ENCODE results near the gene SSTR3.
"Not testable (repeated sequence)": the region's sequence is repeated elsewhere in the genome, so short reads cannot be mapped to it uniquely, and the experiment has no call there.

The SSTR3 gene

DNA sequence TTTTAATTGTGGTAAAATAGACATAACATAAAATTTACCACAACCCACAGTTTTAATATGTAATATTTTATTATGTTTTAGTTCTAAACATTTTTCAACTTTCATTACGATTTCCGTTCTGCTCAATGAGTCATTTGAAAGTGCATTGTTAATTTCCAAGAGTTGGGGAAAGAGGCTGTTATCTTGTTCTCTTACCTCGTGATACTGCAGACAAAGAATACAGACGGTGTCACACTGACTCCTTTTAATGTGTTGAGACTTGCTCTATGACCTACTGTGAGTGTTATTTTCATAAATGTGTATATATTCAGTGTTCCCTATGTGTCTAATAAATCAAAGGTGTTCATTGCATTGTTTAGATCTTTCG, 42.6 kb upstream of the SSTR3 start:
- ATAC-seq, result no peak

DNA sequence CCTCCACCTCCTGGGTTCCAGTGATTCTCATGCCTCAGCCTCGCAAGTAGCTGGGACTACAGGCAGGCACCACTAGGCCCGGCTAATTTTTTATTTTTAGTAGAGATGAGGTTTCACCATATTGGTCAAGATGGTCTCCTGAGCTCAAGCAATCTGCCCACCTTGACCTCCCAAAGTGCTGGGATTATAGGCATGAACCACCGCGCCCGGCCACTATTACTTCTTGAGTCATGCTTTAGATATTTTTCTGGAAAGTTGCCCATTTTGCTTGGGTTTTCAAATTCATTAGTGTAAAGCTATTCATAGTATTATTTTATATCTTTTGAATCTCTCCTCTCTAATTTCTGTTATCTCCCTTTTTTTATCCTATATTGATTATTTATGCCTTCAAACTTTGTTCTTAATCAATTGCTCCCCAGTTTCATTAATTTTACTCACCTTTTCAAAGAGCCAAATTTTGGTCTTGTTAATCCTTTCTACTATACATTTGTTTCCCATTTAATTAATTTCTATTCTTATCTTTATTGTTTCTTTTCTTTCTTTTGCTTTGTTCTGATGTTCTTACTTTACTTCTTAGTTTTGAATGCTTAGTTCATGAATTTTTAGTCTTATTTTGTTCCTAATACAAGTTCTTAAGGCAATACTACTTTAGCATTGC, 42.1 kb upstream of the SSTR3 start:
- TF ChIP-seq ESRRG (CRISPR knock-in tag; IDR thresholded peaks at IDR 0.05), result no peak
- TF ChIP-seq ARNTL (CRISPR knock-in tag; IDR thresholded peaks at IDR 0.05; ENCODE audit: borderline replicate concordance, low read depth), result no peak
- TF ChIP-seq ISL1 (CRISPR knock-in tag; IDR thresholded peaks at IDR 0.05), result peak; percentile 6; the same call in 1 of the 2 replicates
- TF ChIP-seq ZFP30 (CRISPR knock-in tag; IDR thresholded peaks at IDR 0.05), result no peak
- ATAC-seq, result peak; percentile 75

More for the DNA sequence above, 42.6 kb upstream of the SSTR3 start:
- TF ChIP-seq ESRRG (CRISPR knock-in tag; IDR thresholded peaks at IDR 0.05) (no peak), ZFP30 (CRISPR knock-in tag; IDR thresholded peaks at IDR 0.05) (no peak), PPARA (CRISPR knock-in tag; IDR thresholded peaks at IDR 0.05; ENCODE audit: borderline replicate concordance) (no peak), BACH2 (CRISPR knock-in tag; IDR thresholded peaks at IDR 0.05; ENCODE audit: borderline replicate concordance) (no peak), ISL1 (CRISPR knock-in tag; IDR thresholded peaks at IDR 0.05) (0 out of 2 replicates have a peak, but pooled peaks have one; percentile 4)
- TF ChIP-seq, protein P1, sequence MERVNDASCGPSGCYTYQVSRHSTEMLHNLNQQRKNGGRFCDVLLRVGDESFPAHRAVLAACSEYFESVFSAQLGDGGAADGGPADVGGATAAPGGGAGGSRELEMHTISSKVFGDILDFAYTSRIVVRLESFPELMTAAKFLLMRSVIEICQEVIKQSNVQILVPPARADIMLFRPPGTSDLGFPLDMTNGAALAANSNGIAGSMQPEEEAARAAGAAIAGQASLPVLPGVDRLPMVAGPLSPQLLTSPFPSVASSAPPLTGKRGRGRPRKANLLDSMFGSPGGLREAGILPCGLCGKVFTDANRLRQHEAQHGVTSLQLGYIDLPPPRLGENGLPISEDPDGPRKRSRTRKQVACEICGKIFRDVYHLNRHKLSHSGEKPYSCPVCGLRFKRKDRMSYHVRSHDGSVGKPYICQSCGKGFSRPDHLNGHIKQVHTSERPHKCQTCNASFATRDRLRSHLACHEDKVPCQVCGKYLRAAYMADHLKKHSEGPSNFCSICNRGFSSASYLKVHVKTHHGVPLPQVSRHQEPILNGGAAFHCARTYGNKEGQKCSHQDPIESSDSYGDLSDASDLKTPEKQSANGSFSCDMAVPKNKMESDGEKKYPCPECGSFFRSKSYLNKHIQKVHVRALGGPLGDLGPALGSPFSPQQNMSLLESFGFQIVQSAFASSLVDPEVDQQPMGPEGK (CRISPR knock-in tag; IDR thresholded peaks at IDR 0.05; ENCODE audit: borderline replicate concordance), result no peak

DNA sequence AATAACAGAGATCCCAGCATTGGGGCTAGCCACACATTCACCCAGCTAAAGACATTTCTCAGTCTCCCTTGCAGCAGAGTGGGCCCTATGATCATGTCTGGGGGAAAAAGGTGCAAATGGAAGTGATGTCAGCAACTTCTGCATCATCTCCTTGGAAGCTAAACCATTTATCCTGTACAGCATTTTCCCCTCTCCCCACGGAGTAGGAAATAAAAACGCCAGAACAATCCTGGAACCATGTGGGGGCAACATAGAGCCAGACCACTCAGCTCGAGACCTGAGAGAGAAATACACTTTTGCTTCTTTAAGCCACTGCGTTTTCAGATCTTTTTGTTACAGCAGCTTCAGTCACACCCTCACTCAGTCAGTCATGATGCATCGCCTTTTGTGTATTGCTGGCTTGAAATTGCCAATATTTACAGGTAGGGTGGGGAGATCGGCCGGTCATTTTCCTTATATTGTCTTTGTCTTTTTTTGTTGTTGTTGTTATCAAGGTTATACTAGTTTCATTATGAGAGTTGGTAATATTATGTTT, 40.9 kb upstream of the SSTR3 start:
- TF ChIP-seq, protein P2, sequence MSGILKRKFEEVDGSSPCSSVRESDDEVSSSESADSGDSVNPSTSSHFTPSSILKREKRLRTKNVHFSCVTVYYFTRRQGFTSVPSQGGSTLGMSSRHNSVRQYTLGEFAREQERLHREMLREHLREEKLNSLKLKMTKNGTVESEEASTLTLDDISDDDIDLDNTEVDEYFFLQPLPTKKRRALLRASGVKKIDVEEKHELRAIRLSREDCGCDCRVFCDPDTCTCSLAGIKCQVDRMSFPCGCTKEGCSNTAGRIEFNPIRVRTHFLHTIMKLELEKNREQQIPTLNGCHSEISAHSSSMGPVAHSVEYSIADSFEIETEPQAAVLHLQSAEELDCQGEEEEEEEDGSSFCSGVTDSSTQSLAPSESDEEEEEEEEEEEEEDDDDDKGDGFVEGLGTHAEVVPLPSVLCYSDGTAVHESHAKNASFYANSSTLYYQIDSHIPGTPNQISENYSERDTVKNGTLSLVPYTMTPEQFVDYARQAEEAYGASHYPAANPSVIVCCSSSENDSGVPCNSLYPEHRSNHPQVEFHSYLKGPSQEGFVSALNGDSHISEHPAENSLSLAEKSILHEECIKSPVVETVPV (CRISPR knock-in tag; IDR thresholded peaks at IDR 0.05), result no peak
- TF ChIP-seq ARNTL (CRISPR knock-in tag; IDR thresholded peaks at IDR 0.05; ENCODE audit: borderline replicate concordance, low read depth) (no peak), PPARA (CRISPR knock-in tag; IDR thresholded peaks at IDR 0.05; ENCODE audit: borderline replicate concordance) (no peak), ESRRG (CRISPR knock-in tag; IDR thresholded peaks at IDR 0.05) (no peak)
- TF ChIP-seq, protein P3, sequence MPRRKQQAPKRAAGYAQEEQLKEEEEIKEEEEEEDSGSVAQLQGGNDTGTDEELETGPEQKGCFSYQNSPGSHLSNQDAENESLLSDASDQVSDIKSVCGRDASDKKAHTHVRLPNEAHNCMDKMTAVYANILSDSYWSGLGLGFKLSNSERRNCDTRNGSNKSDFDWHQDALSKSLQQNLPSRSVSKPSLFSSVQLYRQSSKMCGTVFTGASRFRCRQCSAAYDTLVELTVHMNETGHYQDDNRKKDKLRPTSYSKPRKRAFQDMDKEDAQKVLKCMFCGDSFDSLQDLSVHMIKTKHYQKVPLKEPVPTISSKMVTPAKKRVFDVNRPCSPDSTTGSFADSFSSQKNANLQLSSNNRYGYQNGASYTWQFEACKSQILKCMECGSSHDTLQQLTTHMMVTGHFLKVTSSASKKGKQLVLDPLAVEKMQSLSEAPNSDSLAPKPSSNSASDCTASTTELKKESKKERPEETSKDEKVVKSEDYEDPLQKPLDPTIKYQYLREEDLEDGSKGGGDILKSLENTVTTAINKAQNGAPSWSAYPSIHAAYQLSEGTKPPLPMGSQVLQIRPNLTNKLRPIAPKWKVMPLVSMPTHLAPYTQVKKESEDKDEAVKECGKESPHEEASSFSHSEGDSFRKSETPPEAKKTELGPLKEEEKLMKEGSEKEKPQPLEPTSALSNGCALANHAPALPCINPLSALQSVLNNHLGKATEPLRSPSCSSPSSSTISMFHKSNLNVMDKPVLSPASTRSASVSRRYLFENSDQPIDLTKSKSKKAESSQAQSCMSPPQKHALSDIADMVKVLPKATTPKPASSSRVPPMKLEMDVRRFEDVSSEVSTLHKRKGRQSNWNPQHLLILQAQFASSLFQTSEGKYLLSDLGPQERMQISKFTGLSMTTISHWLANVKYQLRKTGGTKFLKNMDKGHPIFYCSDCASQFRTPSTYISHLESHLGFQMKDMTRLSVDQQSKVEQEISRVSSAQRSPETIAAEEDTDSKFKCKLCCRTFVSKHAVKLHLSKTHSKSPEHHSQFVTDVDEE (CRISPR knock-in tag; IDR thresholded peaks at IDR 0.05), result no peak
- peak; percentile 66 for ATAC-seq

DNA sequence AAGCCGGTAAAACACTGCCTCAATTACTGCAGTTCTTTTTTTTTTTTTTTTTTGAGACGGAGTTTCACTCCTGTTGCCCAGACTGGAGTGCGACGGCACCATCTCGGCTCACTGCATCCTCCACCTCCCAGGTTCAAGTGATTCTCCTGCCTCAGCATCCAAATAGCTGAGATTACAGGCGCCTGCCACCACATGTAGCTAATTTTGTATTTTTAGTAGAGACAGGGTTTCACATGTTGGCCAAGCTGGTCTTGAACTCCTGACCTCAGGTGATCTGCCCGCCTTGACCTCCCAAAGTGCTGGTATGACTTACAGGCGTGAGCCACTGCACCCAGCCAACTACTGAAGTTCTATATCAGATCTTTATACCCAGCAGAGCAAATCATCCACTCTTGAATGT, 39.6 kb upstream of the SSTR3 start:
- ATAC-seq, result not testable (repeated sequence)

DNA sequence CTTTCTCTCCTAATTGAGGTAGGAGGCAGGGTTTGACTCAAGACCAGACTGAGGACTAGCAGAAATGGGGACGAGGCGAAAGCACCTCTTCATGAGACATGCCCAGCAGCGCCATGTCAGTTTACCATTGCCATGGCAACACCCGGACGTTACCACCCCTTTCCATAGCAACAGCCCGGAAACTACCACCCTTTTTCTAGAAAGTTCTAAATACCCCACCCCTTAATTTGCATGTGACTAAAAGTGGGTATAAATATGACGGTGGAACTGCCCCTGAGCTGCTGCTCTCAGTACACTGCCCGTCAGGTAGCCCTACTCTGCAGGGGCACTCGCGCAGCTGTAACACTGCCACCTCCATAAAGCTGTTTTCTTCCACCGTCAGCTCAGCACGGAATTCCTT, 37.7 kb upstream of the SSTR3 start:
- ATAC-seq, result no peak
- no peak for TF ChIP-seq ZFP30 (CRISPR knock-in tag; IDR thresholded peaks at IDR 0.05)
- TF ChIP-seq RARB (CRISPR knock-in tag; IDR thresholded peaks at IDR 0.05), result no peak
- no peak for TF ChIP-seq PPARA (CRISPR knock-in tag; IDR thresholded peaks at IDR 0.05; ENCODE audit: borderline replicate concordance)
- no peak for TF ChIP-seq ZNF70 (CRISPR knock-in tag; IDR thresholded peaks at IDR 0.05)
- no peak for TF ChIP-seq SNAI2 (CRISPR knock-in tag; IDR thresholded peaks at IDR 0.05)
- TF ChIP-seq, protein P2 (CRISPR knock-in tag; IDR thresholded peaks at IDR 0.05), result no peak

DNA sequence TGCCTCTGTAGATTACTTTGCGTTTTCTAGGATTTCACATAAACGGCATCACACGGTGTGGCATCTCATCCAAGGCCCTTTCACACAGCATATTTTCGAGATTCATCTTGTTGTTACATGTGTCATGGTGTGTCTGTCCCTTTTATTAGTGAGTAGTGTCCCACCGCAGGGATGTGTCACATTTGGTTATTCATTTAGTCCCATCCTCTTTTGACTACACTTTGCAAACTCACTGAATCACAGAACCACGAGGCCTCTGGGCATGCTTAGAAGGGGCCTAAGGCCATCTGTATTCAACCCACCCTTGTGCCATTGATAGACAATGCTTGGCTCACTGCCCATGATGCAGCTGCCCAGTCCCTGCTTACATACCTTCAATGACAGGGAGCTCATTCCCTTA, 36.0 kb upstream of the SSTR3 start:
- TF ChIP-seq OSR1 (CRISPR knock-in tag; IDR thresholded peaks at IDR 0.05), result no peak
- TF ChIP-seq ZFP30 (CRISPR knock-in tag; IDR thresholded peaks at IDR 0.05), result no peak
- TF ChIP-seq, protein P4, sequence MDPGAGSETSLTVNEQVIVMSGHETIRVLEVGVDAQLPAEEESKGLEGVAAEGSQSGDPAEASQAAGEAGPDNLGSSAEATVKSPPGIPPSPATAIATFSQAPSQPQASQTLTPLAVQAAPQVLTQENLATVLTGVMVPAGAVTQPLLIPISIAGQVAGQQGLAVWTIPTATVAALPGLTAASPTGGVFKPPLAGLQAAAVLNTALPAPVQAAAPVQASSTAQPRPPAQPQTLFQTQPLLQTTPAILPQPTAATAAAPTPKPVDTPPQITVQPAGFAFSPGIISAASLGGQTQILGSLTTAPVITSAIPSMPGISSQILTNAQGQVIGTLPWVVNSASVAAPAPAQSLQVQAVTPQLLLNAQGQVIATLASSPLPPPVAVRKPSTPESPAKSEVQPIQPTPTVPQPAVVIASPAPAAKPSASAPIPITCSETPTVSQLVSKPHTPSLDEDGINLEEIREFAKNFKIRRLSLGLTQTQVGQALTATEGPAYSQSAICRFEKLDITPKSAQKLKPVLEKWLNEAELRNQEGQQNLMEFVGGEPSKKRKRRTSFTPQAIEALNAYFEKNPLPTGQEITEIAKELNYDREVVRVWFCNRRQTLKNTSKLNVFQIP (CRISPR knock-in tag; IDR thresholded peaks at IDR 0.05; ENCODE audit: borderline replicate concordance, low read depth), result no peak
- TF ChIP-seq BACH2 (CRISPR knock-in tag; IDR thresholded peaks at IDR 0.05; ENCODE audit: borderline replicate concordance), result no peak
- no peak for TF ChIP-seq GLIS3 (CRISPR knock-in tag; IDR thresholded peaks at IDR 0.05)
- no peak for TF ChIP-seq ISL1 (CRISPR knock-in tag; IDR thresholded peaks at IDR 0.05)
- TF ChIP-seq PPARA (CRISPR knock-in tag; IDR thresholded peaks at IDR 0.05; ENCODE audit: borderline replicate concordance), result no peak
- no peak for TF ChIP-seq SNAI2 (CRISPR knock-in tag; IDR thresholded peaks at IDR 0.05)
- no peak for TF ChIP-seq ARNTL (CRISPR knock-in tag; IDR thresholded peaks at IDR 0.05; ENCODE audit: borderline replicate concordance, low read depth)
- TF ChIP-seq, protein P5, sequence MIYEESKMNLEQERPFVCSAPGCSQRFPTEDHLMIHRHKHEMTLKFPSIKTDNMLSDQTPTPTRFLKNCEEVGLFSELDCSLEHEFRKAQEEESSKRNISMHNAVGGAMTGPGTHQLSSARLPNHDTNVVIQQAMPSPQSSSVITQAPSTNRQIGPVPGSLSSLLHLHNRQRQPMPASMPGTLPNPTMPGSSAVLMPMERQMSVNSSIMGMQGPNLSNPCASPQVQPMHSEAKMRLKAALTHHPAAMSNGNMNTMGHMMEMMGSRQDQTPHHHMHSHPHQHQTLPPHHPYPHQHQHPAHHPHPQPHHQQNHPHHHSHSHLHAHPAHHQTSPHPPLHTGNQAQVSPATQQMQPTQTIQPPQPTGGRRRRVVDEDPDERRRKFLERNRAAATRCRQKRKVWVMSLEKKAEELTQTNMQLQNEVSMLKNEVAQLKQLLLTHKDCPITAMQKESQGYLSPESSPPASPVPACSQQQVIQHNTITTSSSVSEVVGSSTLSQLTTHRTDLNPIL (CRISPR knock-in tag; IDR thresholded peaks at IDR 0.05; ENCODE audit: low read depth), result no peak
- no peak for TF ChIP-seq ZC3H10 (CRISPR knock-in tag; IDR thresholded peaks at IDR 0.05)
- no peak for ATAC-seq

Data from SK-N-SH treated with all-trans-retinoic acid at 6 μM for 48 hours (cell line).